C4-2B (cell line): ENCODE results near the gene ZNF431.

ENCODE experiments used
- H3K27ac ChIP-seq: fragments of 450-650 bp; 2 replicates; pipeline ENCODE4 v1.5.1; 2017
- CTCF ChIP-seq: fragments of 450-650 bp; conservative IDR thresholded peaks from 2 replicates; pipeline ENCODE4 v1.5.1; 2017; ENCODE audit warnings: mild to moderate bottlenecking
- ZFX ChIP-seq: fragments of 450-650 bp; IDR thresholded peaks from 2 replicates; pipeline ENCODE4 v1.6.1; 2017

The ZNF431 gene

GRCh38 chr19:21141787-21142464, at the start of gene ZNF431:
TSS of gene ZNF431 (plus strand) at chr19:21142040. CDS start at chr19:21142184, 144 bp downstream.
- no peak for TF ChIP-seq CTCF
- TF ChIP-seq ZFX, result peak; percentile 80
- H3K27ac ChIP-seq, result peak within 1 kb of the TSS; percentile 73

- no peak for TF ChIP-seq CTCF
- no peak for TF ChIP-seq ZFX
Observed at GRCh38 chr19:21092109-21092508, 49.7 kb upstream of the ZNF431 start.

GRCh38 chr19:21094347-21095025, 47.4 kb upstream of the ZNF431 start:
- TF ChIP-seq CTCF, result no peak
- no peak for TF ChIP-seq ZFX
- H3K27ac ChIP-seq, result no peak overlapping the region

More at GRCh38 chr19:21092109-21092508, 49.7 kb upstream of the ZNF431 start:
- H3K27ac ChIP-seq, result no peak overlapping the region

GRCh38 chr19:21098291-21098690, 43.5 kb upstream of the ZNF431 start:
- TF ChIP-seq ZFX (no peak), CTCF (no peak)
- no peak overlapping the region for H3K27ac ChIP-seq

- TF ChIP-seq CTCF (no peak), ZFX (no peak)
- H3K27ac ChIP-seq, result no peak overlapping the region
Observed at GRCh38 chr19:21101521-21102242, 40.2 kb upstream of the ZNF431 start.

- TF ChIP-seq ZFX (no peak), CTCF (no peak)
- no peak overlapping the region for H3K27ac ChIP-seq
Observed at GRCh38 chr19:21109116-21109515, 32.7 kb upstream of the ZNF431 start.

GRCh38 chr19:21110183-21110582, 31.7 kb upstream of the ZNF431 start:
- H3K27ac ChIP-seq, result no peak overlapping the region
- TF ChIP-seq ZFX (no peak), CTCF (no peak)
